Tibial nerve (tissue), 4 donors: ENCODE data around the gene DOK5. TPM values are rescaled to one million over a fixed set of nuclear protein-coding genes. Genes with fewer than 3 reads are reported as not detected.

Experiments
- DNase-seq, 2 donors: peaks; one replicate each; pipeline ENCODE4 v3.0.0-alpha.2; 2019; ENCODE audit warnings: low spot score in 2 of 2
- H3K27ac ChIP-seq, 4 donors: fragments of 200-600 bp; sonication (generic) in 3 of 4; one replicate each; pipeline ENCODE4 v1.5.1; 2017 to 2019; ENCODE audit warnings: mild to moderate bottlenecking in 1 of 4
- H3K27me3 ChIP-seq, 2 donors: fragments of 200-600 bp; sonication (generic) in 1 of 2; one replicate each; pipeline versions ENCODE4 v1.5.1 to v1.6.0; 2017 to 2019
- H3K36me3 ChIP-seq, 3 donors: fragments of 200-600 bp; sonication (generic); one replicate each; pipeline ENCODE4 v1.5.1; 2018 to 2019
- H3K4me1 ChIP-seq, 4 donors: fragments of 200-600 bp; sonication (generic) in 3 of 4; one replicate each; pipeline ENCODE4 v1.5.1; 2017 to 2019
- H3K4me3 ChIP-seq, 4 donors: fragments of 200-600 bp; sonication (generic) in 3 of 4; one replicate each; pipeline ENCODE4 v1.5.1; 2017 to 2019; ENCODE audit warnings: mild to moderate bottlenecking in 1 of 4, moderate library complexity in 1 of 4
- H3K9me3 ChIP-seq, 4 donors: fragments of 200-600 bp; sonication (generic) in 3 of 4; one replicate each; pipeline ENCODE4 v1.5.1; 2017 to 2019
- CTCF ChIP-seq, 5 experiments: fragments of 200-600 bp in 3 of 5; fragments of 450-650 bp in 2 of 5; sonication (generic) in 3 of 5; IDR thresholded peaks; one replicate each; pipeline ENCODE4 v1.5.1; 2016 to 2019; ENCODE audit warnings: antibody characterized with exemption in 5 of 5, mild to moderate bottlenecking in 3 of 5, moderate library complexity in 2 of 5
- EP300 ChIP-seq, 2 donors: sonication (generic); formaldehyde crosslinking; IDR thresholded peaks; one replicate each; pipeline ENCODE4 v1.6.1; 2017; ENCODE audit warnings: antibody characterized with exemption in 2 of 2, mild to moderate bottlenecking in 1 of 2
- POLR2A ChIP-seq, 2 donors: fragments of 450-650 bp; IDR thresholded peaks; one replicate each; pipeline ENCODE4 v1.6.1; 2017; ENCODE audit warnings: antibody characterized with exemption in 2 of 2, mild to moderate bottlenecking in 2 of 2, moderate library complexity in 2 of 2
- WGBS, 2 donors: methylation state at CpG; one replicate each; pipeline ENCODE4 v1.1.5; 2018; 5-methylcytosine and 5-hydroxymethylcytosine counted together
- total RNA-seq, 4 donors: library from RNA; depleted of rRNA; stranded (reverse); fragments of >200 nt; gene quantifications; one replicate each; pipeline ENCODE4 v1.1.0, GENCODE V29; 2016

DOK5 gene
- total RNA-seq, 4 donors from 2014 or later: 5.3 to 11.3 (median 7.5) TPM

DNA sequence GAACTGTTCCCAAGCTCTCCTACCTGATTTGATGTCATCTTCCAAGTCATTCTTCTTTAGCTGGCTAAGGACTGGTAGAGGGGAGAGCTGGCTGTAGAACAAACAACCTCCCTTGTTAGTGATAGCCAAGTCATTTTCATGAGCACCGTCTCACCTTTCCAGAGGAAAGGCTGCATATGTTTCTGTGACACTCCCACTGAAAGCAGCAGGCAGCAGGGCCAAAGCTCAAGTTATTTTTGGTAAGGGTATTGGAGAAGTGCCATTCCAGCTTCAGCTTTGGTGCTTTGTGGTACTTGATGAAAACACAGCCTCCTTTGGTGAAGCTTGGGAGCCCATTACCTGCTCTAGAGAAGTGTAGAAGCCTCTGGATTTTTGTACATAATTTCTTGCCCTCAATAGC, 5.4 kb upstream of the DOK5 start:
- Histone ChIP-seq H3K27ac (no peak overlapping the region), H3K27me3 (no peaks in the 10 kb centered on the region), H3K4me1 (peaks cover 0 to 3% (median 0%) of the 10 kb centered on the region in 4 donors), H3K4me3 (no peak overlapping the region), H3K36me3 (no peaks in the 10 kb centered on the region), H3K9me3 (no peaks in the 10 kb centered on the region)
- no peak for TF ChIP-seq EP300 (IDR thresholded peaks at IDR 0.05)
- TF ChIP-seq CTCF (IDR thresholded peaks at IDR 0.05): no peak
- no peak for TF ChIP-seq POLR2A (IDR thresholded peaks at IDR 0.05)
- WGBS, 2 donors: 67 to 75% methylated on average over 1 of the region's 1 CpG
- no peak for DNase-seq

- no peaks in the 10 kb centered on the region for H3K9me3 ChIP-seq
- no peak for DNase-seq
Observed at GRCh38 chr20:54470697-54471096, 4.7 kb upstream of the DOK5 start.

GRCh38 chr20:54472607-54473006, 2.8 kb upstream of the DOK5 start:
- 89 to 94% methylated on average over 5 of the region's 5 CpGs for WGBS, 2 donors

More at GRCh38 chr20:54470697-54471096, 4.7 kb upstream of the DOK5 start:
- no peaks in the 10 kb centered on the region for H3K27me3 ChIP-seq
- TF ChIP-seq POLR2A (IDR thresholded peaks at IDR 0.05): no peak
- TF ChIP-seq EP300 (IDR thresholded peaks at IDR 0.05): no peak
- no peak for TF ChIP-seq CTCF (IDR thresholded peaks at IDR 0.05)
- no peaks in the 10 kb centered on the region for H3K36me3 ChIP-seq
- peaks cover 0 to 5% (median 0%) of the 10 kb centered on the region in 4 donors for H3K4me1 ChIP-seq
- no peak overlapping the region for H3K4me3 ChIP-seq
- WGBS, 2 donors: 93 to 99% methylated on average over 15 of the region's 15 CpGs
- no peak overlapping the region for H3K27ac ChIP-seq

DNA sequence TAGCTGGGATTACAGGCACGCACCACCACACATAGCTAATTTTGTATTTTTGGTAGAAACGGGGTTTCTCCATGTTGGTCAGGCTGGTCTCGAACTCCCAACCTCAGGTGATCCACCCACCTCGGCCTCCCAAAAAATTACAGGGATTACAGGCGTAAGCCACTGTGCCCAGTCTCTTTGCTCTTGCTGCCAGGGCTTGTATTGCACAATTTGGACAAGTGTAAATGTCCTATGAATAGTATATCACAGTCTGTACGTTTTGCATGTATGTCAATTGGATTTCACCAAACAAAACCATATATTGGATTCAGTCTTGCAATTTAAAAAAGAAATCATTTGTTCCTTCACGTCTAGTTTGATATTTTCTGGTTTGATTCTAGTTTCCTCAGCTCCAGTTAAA, 2.1 kb upstream of the DOK5 start:
- H3K4me1 ChIP-seq: peaks cover 0 to 29% (median 7%) of the 10 kb centered on the region in 4 donors
- 89 to 93% methylated on average over 7 of the region's 7 CpGs for WGBS, 2 donors
- no peaks in the 10 kb centered on the region for H3K9me3 ChIP-seq
- no peak overlapping the region for H3K4me3 ChIP-seq
- no peaks in the 10 kb centered on the region for H3K36me3 ChIP-seq
- H3K27me3 ChIP-seq: no peaks in the 10 kb centered on the region
- H3K27ac ChIP-seq: no peak overlapping the region
- TF ChIP-seq EP300 (IDR thresholded peaks at IDR 0.05) (no peak), CTCF (IDR thresholded peaks at IDR 0.05) (no peak), POLR2A (IDR thresholded peaks at IDR 0.05) (no peak)
- DNase-seq: no peak

More at GRCh38 chr20:54472607-54473006, 2.8 kb upstream of the DOK5 start:
- no peak overlapping the region for H3K4me3 ChIP-seq
- H3K27ac ChIP-seq: no peak overlapping the region
- H3K27me3 ChIP-seq: no peaks in the 10 kb centered on the region
- TF ChIP-seq POLR2A (IDR thresholded peaks at IDR 0.05): no peak
- TF ChIP-seq CTCF (IDR thresholded peaks at IDR 0.05): no peak
- no peak for TF ChIP-seq EP300 (IDR thresholded peaks at IDR 0.05)
- H3K9me3 ChIP-seq: no peaks in the 10 kb centered on the region
- no peak for DNase-seq
- H3K4me1 ChIP-seq: peaks cover 0 to 22% (median 6%) of the 10 kb centered on the region in 4 donors
- H3K36me3 ChIP-seq: no peaks in the 10 kb centered on the region

DNA sequence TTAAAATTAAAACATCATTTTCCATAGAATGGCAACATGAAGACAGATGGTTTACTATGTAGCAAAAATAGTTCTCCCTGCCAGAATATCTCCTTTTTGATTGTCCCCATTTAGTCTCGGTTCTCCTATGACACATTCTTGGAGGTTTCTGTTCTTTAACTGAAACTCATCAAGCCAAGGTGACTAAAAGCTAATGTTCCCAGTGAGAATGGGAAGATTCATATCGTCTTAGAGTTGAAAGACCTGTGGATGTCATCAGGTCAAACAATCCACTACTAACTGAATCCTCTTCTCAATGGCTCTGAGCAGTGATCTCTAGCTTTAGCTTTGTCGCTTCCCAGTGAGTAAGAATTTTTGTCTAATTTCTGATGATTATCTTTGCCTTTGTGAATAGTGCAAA, 1.3 kb upstream of the DOK5 start:
- no peak for TF ChIP-seq POLR2A (IDR thresholded peaks at IDR 0.05)
- TF ChIP-seq EP300 (IDR thresholded peaks at IDR 0.05): no peak
- no peak for DNase-seq
- Histone ChIP-seq H3K4me3 (no peak overlapping the region), H3K27ac (no peak overlapping the region), H3K9me3 (no peaks in the 10 kb centered on the region), H3K4me1 (peaks cover 0 to 30% (median 7%) of the 10 kb centered on the region in 4 donors), H3K27me3 (no peaks in the 10 kb centered on the region), H3K36me3 (no peaks in the 10 kb centered on the region)
- 62 to 66% methylated on average over 3 of the region's 3 CpGs for WGBS, 2 donors

- Histone ChIP-seq H3K36me3 (no peaks in the 10 kb centered on the region), H3K27ac (peak overlapping the region in 3 of 4 donors; percentile 26 to 81 (median 43)), H3K4me3 (peak overlapping the region; percentile 39 to 70 (median 45)), H3K9me3 (no peaks in the 10 kb centered on the region), H3K27me3 (no peaks in the 10 kb centered on the region), H3K4me1 (peaks cover 0 to 30% (median 7%) of the 10 kb centered on the region in 4 donors)
- no peak for DNase-seq
- TF ChIP-seq POLR2A (IDR thresholded peaks at IDR 0.05) (no peak), CTCF (IDR thresholded peaks at IDR 0.05) (no peak), EP300 (IDR thresholded peaks at IDR 0.05) (no peak)
- 15% methylated on average over 7 to 10 of the region's 10 CpGs for WGBS, 2 donors
Observed at GRCh38 chr20:54474866-54475265, 527 bp upstream of the DOK5 start.
